GM12891 (cell line): ENCODE results near the gene FANCC.

Experiments
- PAX5 ChIP-seq: IDR thresholded peaks from 2 replicates; pipeline ENCODE4 v1.6.1; 2011; ENCODE audit warnings: low read length, moderate library complexity, mild to moderate bottlenecking; ENCODE audit not compliant: insufficient read depth, severe bottlenecking
- POLR2A ChIP-seq: IDR thresholded peaks from 2 replicates; pipeline ENCODE4 v1.6.1; 2011; ENCODE audit warnings: low read depth, low read length, control low read depth
- POLR2AphosphoS5 ChIP-seq: IDR thresholded peaks from 2 replicates; pipeline ENCODE4 v1.6.1; 2011; ENCODE audit warnings: low read depth, low read length, control low read depth
- POU2F2 ChIP-seq: IDR thresholded peaks from 2 replicates; pipeline ENCODE4 v1.6.1; 2011; ENCODE audit warnings: low read depth, mild to moderate bottlenecking, control low read depth, low read length, moderate library complexity
- SPI1 ChIP-seq: IDR thresholded peaks from 2 replicates; pipeline ENCODE4 v1.6.1; 2011; ENCODE audit warnings: low read depth, low read length, control low read depth
- TAF1 ChIP-seq: IDR thresholded peaks from 2 replicates; pipeline ENCODE4 v1.6.1; 2011; ENCODE audit warnings: low read depth, low read length, control low read depth

GRCh38 chr9:95201206-95201605, 116.3 kb downstream of the FANCC start:
- no peak for TF ChIP-seq POLR2AphosphoS5
- TF ChIP-seq POLR2A: no peak
- no peak for TF ChIP-seq TAF1
- TF ChIP-seq SPI1: no peak
- TF ChIP-seq POU2F2: no peak
- TF ChIP-seq PAX5: no peak
